H1 (cell line): Measurements from ENCODE around the gene STRN4. TPM values are rescaled to one million over a fixed set of nuclear protein-coding genes. Genes with fewer than 3 reads are reported as not detected.
"Not testable (repeated sequence)": the region's sequence is repeated elsewhere in the genome, so short reads cannot be mapped to it uniquely, and the experiment has no call there.

ENCODE experiments used
- CTCF ChIA-PET: fragments of 300-600 bp; sonication (Branson Sonifier 250); formaldehyde crosslinking; loops from one replicate; lab custom pipeline; 2021; ENCODE audit not compliant: partially characterized antibody; lab: Charles Lee
- POLR2A ChIA-PET: fragments of 300-600 bp; sonication (Branson Sonifier 250); formaldehyde crosslinking; loops from one replicate; lab custom pipeline; 2021; ENCODE audit warnings: inconsistent platforms; ENCODE audit not compliant: partially characterized antibody; lab: Charles Lee
- DNase-seq, 2 experiments: peaks; one replicate each; pipeline versions ENCODE4 v3.0.0 to v3.0.0-alpha.2; 2010 to 2022; ENCODE audit warnings: low spot score in 2 of 2, low read depth in 1 of 2, mixed read lengths in 1 of 2
- FAIRE-seq: peaks from 2 replicates; lab custom pipeline; 2011; peaks lifted over from hg19 to GRCh38; lab: Jason Lieb, UNC
- H2AFZ ChIP-seq: 2 replicates; pipeline ENCODE4 v1.8.1; 2012; ENCODE audit warnings: low read length, inconsistent platforms
- H2AK5ac ChIP-seq: 2 replicates; pipeline ENCODE4 v1.6.1; 2013; ENCODE audit warnings: low read depth, low read length
- H2BK120ac ChIP-seq: replicated peaks from 2 replicates; pipeline ENCODE3; 2013; ENCODE audit warnings: low read depth, low read length, inconsistent platforms
- H2BK12ac ChIP-seq: 2 replicates; pipeline ENCODE4 v1.6.1; 2013; ENCODE audit warnings: low read depth, low read length
- H2BK15ac ChIP-seq: 2 replicates; pipeline ENCODE4 v1.6.1; 2013; ENCODE audit warnings: low read length
- H2BK20ac ChIP-seq: 2 replicates; pipeline ENCODE4 v1.6.1; 2013; ENCODE audit warnings: low read length
- H2BK5ac ChIP-seq: 2 replicates; pipeline ENCODE4 v1.6.1; 2013; ENCODE audit warnings: low read depth, low read length
- H3K14ac ChIP-seq: 2 replicates; pipeline ENCODE4 v1.6.1; 2013; ENCODE audit warnings: inconsistent platforms; ENCODE audit not compliant: insufficient read length
- H3K18ac ChIP-seq: 2 replicates; pipeline ENCODE4 v1.6.1; 2013; ENCODE audit warnings: low read length; ENCODE audit errors: extremely low read depth
- H3K23ac ChIP-seq: 2 replicates; pipeline ENCODE4 v1.6.1; 2013; ENCODE audit warnings: inconsistent platforms; ENCODE audit not compliant: insufficient read length
- H3K23me2 ChIP-seq: 2 replicates; pipeline ENCODE4 v1.6.1; 2013; ENCODE audit warnings: low read depth, low read length
- H3K27ac ChIP-seq: 2 replicates; pipeline ENCODE4 v1.6.1; 2011; ENCODE audit warnings: low read depth, low read length, inconsistent platforms
- H3K27me3 ChIP-seq, 4 experiments: replicated peaks in 1 of 4; 1 replicate in 1 of 4; 2 replicates in 3 of 4; pipeline versions ENCODE4 v1.6.1 to v1.8.1; 2011 to 2013; ENCODE audit warnings: low read length in 3 of 4, mild to moderate bottlenecking in 3 of 4, inconsistent platforms in 2 of 4, mixed read lengths in 2 of 4, moderate library complexity in 1 of 4; ENCODE audit not compliant: control insufficient read depth in 3 of 4, insufficient read depth in 3 of 4; ENCODE audit errors: extremely low read depth in 1 of 4
- H3K36me3 ChIP-seq, 4 experiments: 2 replicates each; pipeline versions ENCODE4 v1.6.1 to v1.8.1; 2011 to 2013; ENCODE audit warnings: mild to moderate bottlenecking in 4 of 4, low read length in 3 of 4, moderate library complexity in 2 of 4, control low read depth in 1 of 4, inconsistent platforms in 1 of 4; ENCODE audit not compliant: insufficient read depth in 4 of 4, control insufficient read depth in 2 of 4
- H3K4ac ChIP-seq: replicated peaks from 2 replicates; pipeline ENCODE3; 2013; ENCODE audit warnings: low read length, low read depth, mixed read lengths, inconsistent platforms; ENCODE audit not compliant: insufficient read length
- H3K4me1 ChIP-seq, 4 experiments: replicated peaks in 1 of 4; 1 replicate in 1 of 4; 2 replicates in 3 of 4; pipeline versions ENCODE4 v1.6.1 to v1.8.1; 2011 to 2013; ENCODE audit warnings: low read length in 3 of 4, inconsistent platforms in 2 of 4, mixed read lengths in 1 of 4; ENCODE audit not compliant: insufficient read depth in 4 of 4, control insufficient read depth in 3 of 4
- H3K4me2 ChIP-seq, 2 experiments: 2 replicates each; pipeline versions ENCODE4 v1.6.1 to v1.8.1; 2011 to 2013; ENCODE audit warnings: low read depth in 2 of 2, low read length in 2 of 2, control low read depth in 1 of 2, inconsistent platforms in 1 of 2, mild to moderate bottlenecking in 1 of 2; ENCODE audit not compliant: insufficient read depth in 1 of 2
- H3K4me3 ChIP-seq, 4 experiments: fragments of 200-600, 300-600 bp in 1 of 4; sonication (generic), shearing (Covaris generic), sonication (Bioruptor Twin) in 1 of 4; 2 replicates each; pipeline versions ENCODE4 v1.5.1 to v1.8.1; 2011 to 2016; ENCODE audit warnings: low read length in 4 of 4, low read depth in 3 of 4, control low read depth in 2 of 4, inconsistent platforms in 2 of 4, mild to moderate bottlenecking in 2 of 4, mixed read lengths in 1 of 4, moderate library complexity in 1 of 4; ENCODE audit not compliant: insufficient read depth in 2 of 4; ENCODE audit errors: extremely low read depth in 1 of 4
- H3K56ac ChIP-seq: replicated peaks from 2 replicates; pipeline ENCODE3; 2013; ENCODE audit warnings: low read depth, mild to moderate bottlenecking, mixed read lengths, low read length, inconsistent platforms; ENCODE audit not compliant: insufficient read length
- H3K79me1 ChIP-seq: 2 replicates; pipeline ENCODE4 v1.6.1; 2013; ENCODE audit warnings: low read depth, low read length, control low read depth
- H3K79me2 ChIP-seq, 2 experiments: 2 replicates each; pipeline versions ENCODE4 v1.6.1 to v1.8.1; 2012 to 2013; ENCODE audit warnings: low read length in 2 of 2, mild to moderate bottlenecking in 2 of 2, inconsistent platforms in 1 of 2; ENCODE audit not compliant: insufficient read depth in 2 of 2, control insufficient read depth in 1 of 2
- H3K9ac ChIP-seq, 4 experiments: replicated peaks in 1 of 4; 1 replicate in 1 of 4; 2 replicates in 3 of 4; pipeline versions ENCODE4 v1.6.1 to v1.8.1; 2011 to 2013; ENCODE audit warnings: low read depth in 3 of 4, low read length in 3 of 4, control low read depth in 2 of 4, mild to moderate bottlenecking in 2 of 4, moderate library complexity in 2 of 4, inconsistent platforms in 1 of 4; ENCODE audit errors: extremely low read depth in 1 of 4
- H3K9me3 ChIP-seq, 2 experiments: 2 replicates each; pipeline versions ENCODE4 v1.6.1 to v1.8.1; 2012 to 2013; ENCODE audit warnings: mild to moderate bottlenecking in 2 of 2, moderate library complexity in 2 of 2, control low read depth in 1 of 2, inconsistent platforms in 1 of 2, low read depth in 1 of 2, low read length in 1 of 2, mixed read lengths in 1 of 2; ENCODE audit not compliant: insufficient read depth in 2 of 2
- H4K20me1 ChIP-seq, 2 experiments: replicated peaks in 1 of 2; 2 replicates each; pipeline versions ENCODE3 to v1.8.1; 2011 to 2013; ENCODE audit warnings: inconsistent platforms in 2 of 2, low read length in 2 of 2, mild to moderate bottlenecking in 1 of 2; ENCODE audit not compliant: insufficient read depth in 2 of 2, control insufficient read depth in 1 of 2
- H4K5ac ChIP-seq: 2 replicates; pipeline ENCODE4 v1.6.1; 2013; ENCODE audit warnings: low read length, low read depth, mixed read lengths, inconsistent platforms; ENCODE audit not compliant: insufficient read length
- H4K8ac ChIP-seq: 2 replicates; pipeline ENCODE4 v1.8.0; 2013; ENCODE audit warnings: mild to moderate bottlenecking, moderate library complexity, low read length, inconsistent platforms; ENCODE audit not compliant: insufficient read depth; ENCODE audit errors: extremely low read depth
- H4K91ac ChIP-seq: replicated peaks from 2 replicates; pipeline ENCODE3; 2013; ENCODE audit warnings: low read length, mixed read lengths, inconsistent platforms; ENCODE audit not compliant: insufficient read length
- WGBS, 2 experiments: shearing (Covaris generic) in 1 of 2; methylation state at CpG; one replicate each; pipeline versions ENCODE4 v1.1.6 to v1.1.7; 2013 to 2015; ENCODE audit warnings: low lambda C conversion rate in 2 of 2, mixed read lengths in 2 of 2, inconsistent platforms in 1 of 2, low coverage in 1 of 2, missing lambda C conversion rate in 1 of 2; ENCODE audit not compliant: insufficient replicate concordance in 2 of 2, insufficient coverage in 1 of 2, insufficient read length in 1 of 2; ENCODE audit errors: extremely low coverage in 1 of 2, missing lambda C conversion rate in 1 of 2; 5-methylcytosine and 5-hydroxymethylcytosine counted together
- polyA plus RNA-seq, 7 experiments: library from polyadenylated mRNA; depleted of rRNA in 3 of 7; stranded (reverse) in 5 of 7; unstranded in 2 of 7; fragments of >200 nt in 5 of 7; fragments of 200-250 nt in 2 of 7; gene quantifications; 1 replicate in 5 of 7; 2 replicates in 1 of 7; 4 replicates in 1 of 7; pipeline versions ENCODE4 v1.2.1 to v1.2.3, GENCODE V29; 2011 to 2013; ENCODE audit warnings: missing spikeins in 2 of 7, mixed read lengths in 2 of 7
- total RNA-seq: library from RNA; stranded (reverse); fragmentation: NEBNext Ultra II Directional; extraction: Animal tissue kit (Norgen Biotek cat#: 25700); gene quantifications from 2 replicates; pipeline ENCODE4 v1.2.1, GENCODE V29; 2021

The STRN4 gene
- total and polyA plus RNA-seq, 2 of the 8 experiments (the other 6 are each of a cell fraction or from before 2014, with no cell fraction given): 120 to 187 TPM

DNA sequence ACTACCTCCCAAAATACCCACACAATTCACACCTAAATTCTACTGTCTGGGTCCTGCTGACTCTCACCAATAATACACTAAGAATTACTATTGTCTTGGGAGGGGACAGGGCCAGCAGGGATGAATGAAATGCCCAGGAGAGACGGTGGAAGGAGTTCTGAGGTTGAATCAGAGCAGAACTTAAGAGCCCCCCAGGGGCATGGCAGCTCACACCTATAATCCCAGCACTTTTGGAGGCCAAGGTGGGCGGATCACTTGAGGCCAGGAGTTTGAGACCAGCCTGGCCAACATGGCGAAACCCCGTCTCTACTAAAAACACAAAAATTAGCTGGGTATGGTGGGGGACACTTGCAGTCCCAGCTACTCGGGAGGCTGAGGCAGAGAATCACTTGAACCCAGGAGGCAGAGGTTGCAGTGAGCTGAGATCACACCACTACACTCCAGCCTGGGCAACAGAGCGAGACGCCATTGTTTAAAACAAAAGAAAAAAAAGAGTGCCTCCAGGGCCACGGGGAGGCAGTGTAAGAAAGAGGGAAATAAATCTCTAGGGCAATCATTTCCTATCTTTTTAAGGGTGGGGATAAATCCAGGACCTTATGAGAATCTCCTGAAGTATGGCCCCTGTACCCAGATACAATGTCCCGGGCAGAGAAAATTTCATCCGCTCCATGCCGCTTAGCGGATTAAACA, 31.9 kb upstream of the STRN4 start:
- H3K23ac ChIP-seq, H3K4me3 ChIP-seq, H2BK12ac ChIP-seq, H3K23me2 ChIP-seq, H4K8ac ChIP-seq, FAIRE-seq, H3K9me3 ChIP-seq, H3K27ac ChIP-seq, H3K4me1 ChIP-seq, H3K18ac ChIP-seq, H3K56ac ChIP-seq, H4K5ac ChIP-seq, H3K14ac ChIP-seq, H2BK20ac ChIP-seq, DNase-seq, H2BK120ac ChIP-seq, H2AFZ ChIP-seq, H3K4me2 ChIP-seq, H4K91ac ChIP-seq, H3K27me3 ChIP-seq, H2AK5ac ChIP-seq, H3K9ac ChIP-seq, H3K4ac ChIP-seq, H3K79me1 ChIP-seq, H2BK5ac ChIP-seq, H2BK15ac ChIP-seq: not testable (repeated sequence)
- POLR2A ChIA-PET: interaction anchor here (0.6 to 18.6 kb wide), 9 partner anchors 6 to 572 kb away, joined by 3 to 333 read pairs (median 5); partner anchors contain the start of gene SLC1A5
- Histone ChIP-seq H4K20me1 (peaks cover 27 to 29% of the 10 kb centered on the region in 2 experiments), H3K79me2 (peaks cover 0 to 14% of the 10 kb centered on the region in 2 experiments; a peak in 2 of 4 replicates), H3K36me3 (peaks cover 40 to 89% (median 62%) of the 10 kb centered on the region in 4 experiments)
- 93% methylated on average over 12 of the region's 12 CpGs; no CpG with 5 or more reads in 1 of the 2 experiments for WGBS, 2 experiments
- CTCF ChIA-PET: interaction anchor here (0.7 to 4.1 kb wide), 5 partner anchors 9 to 213 kb away, joined by 3 to 22 read pairs (median 3); no protein-coding TSS in a partner anchor
